SK-N-SH (cell line): ENCODE measurements around the gene LMAN1. TPM values are rescaled to one million over a fixed set of nuclear protein-coding genes. Genes with fewer than 3 reads are reported as not detected.

Source experiments
- CTCF ChIA-PET: fragments of 300-600, 350-600 bp; formaldehyde crosslinking; extraction: SDS; loops from one replicate; lab custom pipeline; 2021; lab: Yijun Ruan, JAX
- POLR2A ChIA-PET: fragments of 350-600 bp; sonication (Branson Sonifier 250); formaldehyde crosslinking; extraction: SDS; loops from one replicate; lab custom pipeline; 2020; ENCODE audit warnings: antibody characterized with exemption, inconsistent platforms; lab: Yijun Ruan, JAX
- DNase-seq: peaks from one replicate; pipeline ENCODE4 v3.0.0; 2012
- H2AFZ ChIP-seq: fragments of 200-600 bp; sonication (generic); 2 replicates; pipeline ENCODE4 v1.8.1; 2016; ENCODE audit warnings: antibody characterized with exemption, mild to moderate bottlenecking, low read depth
- H3F3A ChIP-seq: fragments of 200-600 bp; sonication (generic); replicated peaks from 2 replicates; pipeline ENCODE3; 2016; ENCODE audit warnings: antibody characterized with exemption, mild to moderate bottlenecking; ENCODE audit not compliant: insufficient read depth
- H3K27ac ChIP-seq, 2 experiments: fragments of 200-500 bp in 1 of 2; fragments of 200-600 bp in 1 of 2; sonication (Bioruptor generic) in 1 of 2; sonication (generic), shearing (Covaris generic) in 1 of 2; 2 replicates each; pipeline versions ENCODE4 v1.5.1 to v1.6.1; 2014 to 2016; ENCODE audit warnings: low read depth in 2 of 2, inconsistent platforms in 1 of 2, low read length in 1 of 2, mild to moderate bottlenecking in 1 of 2, mixed read lengths in 1 of 2
- H3K27me3 ChIP-seq: fragments of 200-600 bp; sonication (generic), shearing (Covaris generic); 2 replicates; pipeline ENCODE4 v1.6.1; 2016; ENCODE audit warnings: mixed run types; ENCODE audit not compliant: insufficient read depth
- H3K36me3 ChIP-seq, 2 experiments: fragments of 200-500 bp in 1 of 2; fragments of 200-600 bp in 1 of 2; sonication (Bioruptor generic) in 1 of 2; sonication (generic) in 1 of 2; replicated peaks in 1 of 2; 2 replicates each; pipeline versions ENCODE3 to v1.5.1; 2014 to 2016; ENCODE audit warnings: low read length in 1 of 2, mild to moderate bottlenecking in 1 of 2; ENCODE audit not compliant: insufficient read depth in 2 of 2, control insufficient read depth in 1 of 2
- H3K4me1 ChIP-seq, 2 experiments: fragments of 200-500 bp in 1 of 2; fragments of 200-600 bp in 1 of 2; sonication (Bioruptor generic) in 1 of 2; sonication (generic), shearing (Covaris generic) in 1 of 2; 2 replicates each; pipeline versions ENCODE4 v1.5.1 to v1.6.1; 2014 to 2016; ENCODE audit warnings: low read depth in 1 of 2, low read length in 1 of 2, mixed run types in 1 of 2; ENCODE audit not compliant: insufficient read depth in 2 of 2, control insufficient read depth in 1 of 2
- H3K4me2 ChIP-seq: fragments of 200-600 bp; sonication (generic), shearing (Covaris generic); 2 replicates; pipeline ENCODE4 v1.6.1; 2017; ENCODE audit warnings: mixed run types
- H3K4me3 ChIP-seq, 2 experiments: fragments of 200-500 bp in 1 of 2; fragments of 200-600 bp in 1 of 2; sonication (Bioruptor generic) in 1 of 2; sonication (generic), shearing (Covaris generic) in 1 of 2; 2 replicates each; pipeline versions ENCODE4 v1.5.1 to v1.8.1; 2014 to 2016; ENCODE audit warnings: low read depth in 2 of 2, inconsistent platforms in 1 of 2, low read length in 1 of 2, mild to moderate bottlenecking in 1 of 2, mixed read lengths in 1 of 2, moderate library complexity in 1 of 2
- H3K79me2 ChIP-seq: fragments of 200-600 bp; sonication (generic); 2 replicates; pipeline ENCODE4 v1.8.1; 2017; ENCODE audit warnings: mild to moderate bottlenecking; ENCODE audit not compliant: insufficient read depth
- H3K9ac ChIP-seq: fragments of 200-600 bp; sonication (generic); 2 replicates; pipeline ENCODE4 v1.6.1; 2017; ENCODE audit warnings: mixed run types
- H3K9me2 ChIP-seq: fragments of 200-600 bp; sonication (generic); 2 replicates; pipeline ENCODE4 v1.6.1; 2017; ENCODE audit warnings: mixed run types
- H3K9me3 ChIP-seq: fragments of 200-600 bp; sonication (generic); 2 replicates; pipeline ENCODE4 v1.6.1; 2017; ENCODE audit warnings: mixed run types, mild to moderate bottlenecking, moderate library complexity
- H4K20me1 ChIP-seq: fragments of 200-600 bp; sonication (generic); 2 replicates; pipeline ENCODE4 v1.6.1; 2017; ENCODE audit warnings: mild to moderate bottlenecking, mixed run types; ENCODE audit not compliant: insufficient read depth
- CHD2 ChIP-seq: fragments of 150-350 bp; IDR thresholded peaks from 2 replicates; pipeline ENCODE4 v1.6.1; 2018; ENCODE audit warnings: low read length; ENCODE audit not compliant: partially characterized antibody
- ELF1 ChIP-seq: IDR thresholded peaks from 2 replicates; pipeline ENCODE4 v1.4.0; 2012
- EP300 ChIP-seq, 2 experiments: IDR thresholded peaks; 2 replicates each; pipeline versions ENCODE4 v1.4.0 to v1.6.1; 2012; ENCODE audit warnings: borderline replicate concordance in 1 of 2, low read depth in 1 of 2, low read length in 1 of 2
- EZH2phosphoT487 ChIP-seq: fragments of 200-600 bp; sonication (generic); IDR thresholded peaks from 2 replicates; pipeline ENCODE4 v1.6.1; 2017; ENCODE audit warnings: low read depth, mixed run types, mild to moderate bottlenecking, antibody characterized with exemption, moderate library complexity, borderline replicate concordance
- FOSL2 ChIP-seq: IDR thresholded peaks from 2 replicates; pipeline ENCODE4 v1.4.0; 2012; ENCODE audit warnings: low read depth, mild to moderate bottlenecking, moderate library complexity, borderline replicate concordance
- FOXJ3 ChIP-seq: sonication (generic); formaldehyde crosslinking; IDR thresholded peaks from 2 replicates; pipeline ENCODE4 v1.5.1; 2020; ENCODE audit warnings: mild to moderate bottlenecking, missing genetic modification reagents
- GABPA ChIP-seq: IDR thresholded peaks from 2 replicates; pipeline ENCODE4 v1.4.0; 2012; ENCODE audit warnings: low read depth, mild to moderate bottlenecking
- IRF3 ChIP-seq: fragments of 150-350 bp; IDR thresholded peaks from 2 replicates; pipeline ENCODE4 v1.6.1; 2016; ENCODE audit warnings: mild to moderate bottlenecking, low read depth, low read length
- MEF2A ChIP-seq: IDR thresholded peaks from 2 replicates; pipeline ENCODE4 v1.4.0; 2012; ENCODE audit warnings: low read depth, borderline replicate concordance
- NFIC ChIP-seq: IDR thresholded peaks from 2 replicates; pipeline ENCODE4 v1.4.0; 2012; ENCODE audit warnings: borderline replicate concordance
- NRF1 ChIP-seq: IDR thresholded peaks from 2 replicates; pipeline ENCODE4 v1.6.1; 2012; ENCODE audit warnings: low read depth, mild to moderate bottlenecking, low read length
- RAD21 ChIP-seq: IDR thresholded peaks from 2 replicates; pipeline ENCODE4 v1.6.1; 2012; ENCODE audit warnings: mild to moderate bottlenecking, low read length
- REST ChIP-seq: IDR thresholded peaks from 2 replicates; pipeline ENCODE4 v1.6.1; 2012; ENCODE audit warnings: mild to moderate bottlenecking, low read depth, low read length, moderate library complexity
- RXRA ChIP-seq: IDR thresholded peaks from 2 replicates; pipeline ENCODE4 v1.4.0; 2012; ENCODE audit warnings: low read depth, mild to moderate bottlenecking, borderline replicate concordance
- SIN3A ChIP-seq: IDR thresholded peaks from 2 replicates; pipeline ENCODE4 v1.6.1; 2012; ENCODE audit warnings: low read depth, mild to moderate bottlenecking, low read length, moderate library complexity, borderline replicate concordance
- SMC3 ChIP-seq: IDR thresholded peaks from 2 replicates; pipeline ENCODE4 v1.6.1; 2012; ENCODE audit warnings: low read depth, low read length, improper control_type of control experiment
- TAF1 ChIP-seq: IDR thresholded peaks from 2 replicates; pipeline ENCODE4 v1.6.1; 2012; ENCODE audit warnings: low read depth, mild to moderate bottlenecking, low read length, moderate library complexity, borderline replicate concordance
- TCF12 ChIP-seq: IDR thresholded peaks from 2 replicates; pipeline ENCODE4 v1.4.0; 2012
- USF1 ChIP-seq: IDR thresholded peaks from 2 replicates; pipeline ENCODE4 v1.4.0; 2012; ENCODE audit warnings: low read depth, borderline replicate concordance
- YY1 ChIP-seq: IDR thresholded peaks from 2 replicates; pipeline ENCODE4 v1.4.0; 2012; ENCODE audit warnings: low read depth, mild to moderate bottlenecking
- WGBS: methylation state at CpG from one replicate; pipeline ENCODE4 v1.1.6; 2017; ENCODE audit warnings: low lambda C conversion rate; 5-methylcytosine and 5-hydroxymethylcytosine counted together
- polyA plus RNA-seq, 3 experiments: library from polyadenylated mRNA; depleted of rRNA; stranded (reverse); fragments of >200 nt; gene quantifications; 2 replicates each; pipeline ENCODE4 v1.2.3, GENCODE V29; 2012
- TF ChIP-seq, protein P1 (sequence below): fragments of 200-600 bp; sonication (generic); IDR thresholded peaks from 2 replicates; pipeline ENCODE4 v1.6.1; 2017; ENCODE audit warnings: antibody characterized with exemption, mild to moderate bottlenecking, moderate library complexity
- TF ChIP-seq, protein P2 (sequence below): IDR thresholded peaks from 2 replicates; pipeline ENCODE4; 2012

The LMAN1 gene
- polyA plus RNA-seq, 1 of the 3 experiments (the other 2 are of a cell fraction): 43.4 TPM

DNA sequence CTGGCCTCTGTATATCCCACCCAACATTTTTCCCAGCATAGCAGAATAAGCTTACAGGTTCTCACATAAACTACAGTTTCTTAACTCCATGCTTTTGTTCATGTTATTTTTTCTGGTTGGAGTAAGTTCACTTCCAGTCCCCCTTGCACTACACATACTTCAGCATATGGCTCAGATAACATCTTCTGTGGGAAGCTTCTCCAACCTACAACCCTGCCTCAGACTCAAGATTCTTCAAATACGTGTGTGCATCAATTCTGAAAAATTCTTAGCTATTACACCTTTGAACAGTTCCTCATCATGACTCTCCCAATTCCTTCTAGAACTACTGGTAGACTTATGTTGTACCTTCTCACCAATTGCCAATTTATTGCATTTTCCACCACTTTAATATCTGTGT lies 33.1 kb downstream of the LMAN1 start (continued):
- TF ChIP-seq IRF3 (no peak), NFIC (no peak), FOXJ3 (CRISPR knock-in tag) (no peak)

DNA sequence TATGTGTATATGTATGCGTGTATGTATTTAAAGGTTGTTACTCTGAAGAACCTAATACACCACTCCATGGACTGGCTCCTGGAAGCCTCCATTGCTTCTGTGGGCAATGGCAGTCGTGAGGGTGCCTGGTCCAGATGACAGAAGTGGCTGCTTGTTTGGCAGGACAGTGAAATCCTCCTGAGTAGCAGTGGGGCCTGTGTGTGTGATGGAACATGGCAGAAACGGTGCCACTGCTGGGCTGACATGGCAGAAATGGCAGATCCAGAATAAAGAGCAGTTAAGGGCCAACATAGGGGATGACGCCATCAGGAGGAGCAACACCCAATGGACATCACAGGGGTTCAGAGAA lies 34.5 kb downstream of the LMAN1 start:
- peaks cover 36 to 40% of the 10 kb centered on the region in 2 experiments for H3K36me3 ChIP-seq
- H3K9me2 ChIP-seq: no peaks in the 10 kb centered on the region
- no peaks in the 10 kb centered on the region for H3K9me3 ChIP-seq
- H3F3A ChIP-seq: peaks cover 4% of the 10 kb centered on the region
- no peaks in the 10 kb centered on the region for H3K27me3 ChIP-seq
- H3K79me2 ChIP-seq: no peaks in the 10 kb centered on the region
- no peak overlapping the region for H3K4me2 ChIP-seq
- H4K20me1 ChIP-seq: no peaks in the 10 kb centered on the region
- H3K4me3 ChIP-seq: no peak overlapping the region
- POLR2A ChIA-PET: no interaction called here
- TF ChIP-seq TCF12 (no peak), EP300 (IDR thresholded peaks at IDR 0.05; ENCODE audit: borderline replicate concordance in 1 of 2, low read depth in 1 of 2, low read length in 1 of 2) (no peak), SIN3A (no peak), YY1 (no peak), MEF2A (no peak), ELF1 (no peak), EZH2phosphoT487 (no peak), RAD21 (no peak), NRF1 (no peak), REST (no peak), USF1 (no peak), FOSL2 (no peak), CHD2 (no peak), RXRA (no peak), SMC3 (no peak), GABPA (no peak), TAF1 (no peak)
- TF ChIP-seq, protein P1, sequence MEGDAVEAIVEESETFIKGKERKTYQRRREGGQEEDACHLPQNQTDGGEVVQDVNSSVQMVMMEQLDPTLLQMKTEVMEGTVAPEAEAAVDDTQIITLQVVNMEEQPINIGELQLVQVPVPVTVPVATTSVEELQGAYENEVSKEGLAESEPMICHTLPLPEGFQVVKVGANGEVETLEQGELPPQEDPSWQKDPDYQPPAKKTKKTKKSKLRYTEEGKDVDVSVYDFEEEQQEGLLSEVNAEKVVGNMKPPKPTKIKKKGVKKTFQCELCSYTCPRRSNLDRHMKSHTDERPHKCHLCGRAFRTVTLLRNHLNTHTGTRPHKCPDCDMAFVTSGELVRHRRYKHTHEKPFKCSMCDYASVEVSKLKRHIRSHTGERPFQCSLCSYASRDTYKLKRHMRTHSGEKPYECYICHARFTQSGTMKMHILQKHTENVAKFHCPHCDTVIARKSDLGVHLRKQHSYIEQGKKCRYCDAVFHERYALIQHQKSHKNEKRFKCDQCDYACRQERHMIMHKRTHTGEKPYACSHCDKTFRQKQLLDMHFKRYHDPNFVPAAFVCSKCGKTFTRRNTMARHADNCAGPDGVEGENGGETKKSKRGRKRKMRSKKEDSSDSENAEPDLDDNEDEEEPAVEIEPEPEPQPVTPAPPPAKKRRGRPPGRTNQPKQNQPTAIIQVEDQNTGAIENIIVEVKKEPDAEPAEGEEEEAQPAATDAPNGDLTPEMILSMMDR: no peak
- TF ChIP-seq, protein P2, sequence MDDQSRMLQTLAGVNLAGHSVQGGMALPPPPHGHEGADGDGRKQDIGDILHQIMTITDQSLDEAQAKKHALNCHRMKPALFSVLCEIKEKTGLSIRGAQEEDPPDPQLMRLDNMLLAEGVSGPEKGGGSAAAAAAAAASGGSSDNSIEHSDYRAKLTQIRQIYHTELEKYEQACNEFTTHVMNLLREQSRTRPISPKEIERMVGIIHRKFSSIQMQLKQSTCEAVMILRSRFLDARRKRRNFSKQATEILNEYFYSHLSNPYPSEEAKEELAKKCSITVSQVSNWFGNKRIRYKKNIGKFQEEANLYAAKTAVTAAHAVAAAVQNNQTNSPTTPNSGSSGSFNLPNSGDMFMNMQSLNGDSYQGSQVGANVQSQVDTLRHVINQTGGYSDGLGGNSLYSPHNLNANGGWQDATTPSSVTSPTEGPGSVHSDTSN: no peak
- WGBS: 97% methylated on average over 4 of the region's 4 CpGs
- no peaks in the 10 kb centered on the region for H3K4me1 ChIP-seq
- no peak overlapping the region for H2AFZ ChIP-seq
- no peak for DNase-seq
- H3K9ac ChIP-seq: no peak overlapping the region
- no peak overlapping the region for H3K27ac ChIP-seq
- CTCF ChIA-PET: interaction anchor here (2.3 to 3.5 kb wide), 2 partner anchors 16 to 78 kb away, joined by 5 to 15 read pairs; no protein-coding TSS in a partner anchor
